HG02981 (cell line): Measurements from ENCODE around the gene JUP.

Experiments
- ATAC-seq: cut with Tn5 transposase; IDR thresholded peaks from one replicate; pipeline ENCODE4 v1.9.1; 2021; ENCODE audit warnings: mild to moderate bottlenecking, moderate library complexity; ENCODE audit not compliant: unreplicated experiment

JUP gene

DNA sequence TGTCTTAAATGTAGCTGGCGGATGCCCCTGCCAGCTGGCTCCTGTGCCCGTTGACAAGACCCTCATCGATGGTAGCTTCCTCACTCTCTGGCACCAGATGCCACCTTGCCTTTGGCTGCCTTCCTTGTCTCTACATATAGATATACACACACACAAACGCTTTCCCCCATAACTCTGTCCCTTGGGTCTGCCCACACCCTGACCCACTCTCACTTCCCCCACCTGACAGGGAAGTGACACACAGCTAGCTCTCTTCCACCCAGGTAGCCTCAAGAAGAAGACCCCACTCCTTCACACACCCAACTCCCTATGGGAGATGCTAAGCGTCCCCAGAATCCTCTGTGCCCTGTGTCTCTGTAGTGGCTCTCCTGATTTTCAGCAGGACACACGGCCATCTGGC, 25.6 kb downstream of the JUP start:
- no peak for ATAC-seq

DNA sequence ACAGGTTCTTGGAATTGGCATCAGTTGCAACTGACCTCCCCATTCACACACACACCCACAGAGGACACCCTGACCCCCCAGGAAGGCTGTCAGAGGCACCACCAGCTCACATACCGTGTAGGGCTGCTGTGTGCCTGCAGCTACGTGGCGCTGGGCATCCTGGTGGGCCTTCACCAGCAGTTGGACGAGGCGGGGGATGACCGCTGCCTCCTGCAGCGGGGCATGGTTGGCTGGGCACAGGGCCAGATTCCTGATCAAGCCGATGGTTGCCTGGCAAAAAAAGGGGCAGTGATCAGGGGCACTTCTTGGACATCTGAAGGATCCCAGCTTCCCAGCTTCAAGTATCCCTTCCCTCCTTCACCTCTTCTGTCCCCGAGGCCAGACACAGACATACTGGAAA, 27.9 kb downstream of the JUP start:
- ATAC-seq: no peak

DNA sequence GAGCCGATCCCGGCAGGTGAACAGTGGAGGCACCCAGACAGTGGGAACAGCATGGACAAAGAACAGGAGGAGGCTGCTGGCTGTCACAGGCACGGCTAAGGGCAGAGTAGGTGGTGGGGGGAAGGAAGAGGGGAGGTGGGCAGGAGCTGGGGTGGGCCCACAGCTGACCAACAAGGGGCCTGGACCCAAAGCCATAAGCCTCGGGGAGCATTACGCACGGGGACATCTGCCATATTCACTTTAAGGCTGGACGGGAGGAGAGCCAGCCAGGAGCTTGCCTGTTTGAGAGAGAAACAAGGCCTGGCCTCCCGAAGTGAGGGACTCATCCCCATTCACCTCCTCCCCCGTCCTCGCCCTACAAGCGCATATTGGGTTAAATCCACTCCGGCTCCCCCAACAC, 32.4 kb downstream of the JUP start:
- no peak for ATAC-seq

DNA sequence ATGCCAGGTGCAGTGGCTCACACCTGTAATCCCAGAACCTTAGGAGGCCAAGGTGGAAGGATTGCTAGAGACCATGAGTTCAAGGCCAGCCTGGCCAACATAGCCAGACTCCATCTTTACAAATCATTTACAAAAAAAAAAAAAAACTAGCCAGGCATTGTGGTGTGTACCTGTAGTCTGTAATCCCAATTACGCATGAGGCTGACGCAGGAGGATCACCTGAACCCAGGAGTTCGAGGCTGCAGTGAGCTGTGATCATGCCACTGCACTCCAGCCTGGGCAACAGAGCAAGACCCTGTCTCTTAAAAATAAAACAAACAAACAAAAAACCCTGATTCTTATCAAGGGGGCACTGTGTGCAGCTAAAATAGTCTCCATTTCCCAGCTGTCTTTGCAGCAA, 35.2 kb downstream of the JUP start:
- ATAC-seq: no peak

DNA sequence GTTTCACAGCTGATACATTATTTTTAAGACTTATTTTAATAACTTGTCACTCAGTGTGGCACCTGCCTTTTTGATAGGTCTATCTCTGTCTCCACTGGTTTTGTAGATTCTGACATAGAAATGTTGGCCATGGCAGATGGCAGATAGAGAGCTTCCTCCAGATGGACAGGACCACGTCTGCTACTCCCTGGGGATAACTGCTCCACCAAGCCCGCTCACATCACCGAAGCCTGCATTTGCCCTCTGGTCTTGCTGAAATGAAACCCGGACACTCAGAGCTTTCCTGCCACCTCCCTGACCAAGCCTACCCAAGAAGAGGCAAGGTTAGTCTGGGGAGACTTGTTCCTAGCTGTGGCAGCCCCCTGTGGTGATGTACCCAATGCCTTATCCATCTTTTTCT, 35.6 kb downstream of the JUP start:
- no peak for ATAC-seq

DNA sequence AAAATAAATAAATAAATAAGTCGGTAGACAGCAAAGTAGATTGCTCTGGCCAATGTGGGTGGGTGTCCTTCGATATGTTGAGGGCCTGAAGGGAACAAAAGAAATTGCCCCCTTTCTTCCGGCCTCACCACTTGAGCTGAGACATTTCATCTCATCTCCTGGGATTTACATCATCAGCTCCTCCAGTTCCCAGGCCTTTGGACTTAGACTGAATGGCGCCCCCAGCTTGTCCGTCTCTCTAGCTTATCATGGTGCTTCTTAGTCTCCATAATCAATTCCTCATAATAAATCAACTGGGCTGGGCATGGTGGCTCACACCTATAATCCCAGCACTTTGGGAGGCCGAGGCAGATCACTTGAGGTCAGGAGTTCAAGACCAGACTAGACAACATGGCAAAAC, 38.2 kb downstream of the JUP start:
- ATAC-seq: no peak

DNA sequence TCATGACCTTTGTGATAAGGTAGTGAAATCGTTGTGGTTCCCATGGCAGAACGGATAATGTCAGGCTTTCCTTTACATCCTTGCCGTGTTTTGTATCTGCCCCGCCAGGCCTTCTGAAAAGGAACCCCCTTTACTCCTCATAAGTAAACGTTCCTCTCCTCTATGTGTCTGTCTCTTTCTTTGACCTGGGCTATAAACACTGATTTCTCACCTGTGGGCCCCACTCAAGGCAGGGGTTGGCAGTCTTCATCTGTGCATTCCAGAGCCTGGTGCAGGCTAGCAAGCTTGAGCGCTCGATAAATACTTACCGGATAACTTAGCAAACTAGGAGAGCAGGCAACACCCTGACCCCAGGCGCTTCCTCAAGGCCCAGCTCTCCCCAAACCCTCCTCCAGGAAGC, 44.8 kb downstream of the JUP start:
- ATAC-seq: no peak

DNA sequence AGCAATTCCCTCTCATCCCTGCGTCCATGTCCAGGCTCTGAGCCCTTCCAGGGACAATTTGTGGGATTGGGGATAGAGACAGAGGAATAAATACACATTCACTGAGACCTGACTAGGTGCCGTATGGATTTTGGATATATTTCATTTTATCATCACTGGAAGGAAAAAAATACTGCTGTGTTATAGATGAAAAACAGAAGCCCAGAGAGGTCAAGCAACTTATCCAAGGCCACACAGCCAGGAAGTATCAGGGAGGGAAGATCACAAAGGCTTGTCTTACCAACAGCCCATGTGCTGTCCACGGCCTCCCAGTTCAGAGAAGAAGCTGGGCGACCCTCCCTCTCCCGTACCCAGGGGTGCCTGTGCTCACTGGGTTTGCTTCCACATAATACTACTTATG, 46.0 kb downstream of the JUP start:
- ATAC-seq: no peak

DNA sequence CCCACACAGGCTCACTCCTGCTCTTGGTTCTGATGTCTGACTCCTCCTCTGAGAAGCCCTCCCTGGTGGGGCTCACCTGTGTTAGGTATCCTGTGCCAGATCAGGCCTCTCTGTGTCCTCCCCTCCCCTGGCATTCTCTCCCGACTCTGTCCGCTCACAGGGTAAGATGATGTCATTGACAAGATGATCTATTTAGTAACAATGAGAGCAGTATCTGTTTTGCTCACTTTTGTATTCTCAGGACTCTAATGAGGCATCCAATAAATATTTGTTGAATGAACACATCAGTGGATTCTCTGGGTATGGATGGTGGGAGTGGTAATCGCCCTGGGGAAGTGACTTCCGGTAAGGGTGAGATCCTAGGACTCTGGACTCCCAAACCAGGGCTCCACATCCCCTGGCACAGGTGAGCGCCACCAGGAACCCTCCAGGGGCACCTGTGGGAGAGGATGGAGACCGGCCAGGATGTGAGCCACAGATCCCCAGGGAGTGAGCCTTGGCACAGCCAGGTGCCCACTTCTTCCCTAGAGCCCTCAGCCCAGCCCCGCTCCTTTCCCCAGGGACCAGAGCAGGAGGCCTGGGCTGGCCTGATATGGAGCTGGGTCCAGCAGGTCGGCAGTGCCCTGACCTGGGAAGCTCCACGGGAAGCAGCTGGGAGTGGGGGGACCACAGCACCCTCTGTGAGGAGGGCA, 46.7 kb downstream of the JUP start:
- ATAC-seq: no peak

DNA sequence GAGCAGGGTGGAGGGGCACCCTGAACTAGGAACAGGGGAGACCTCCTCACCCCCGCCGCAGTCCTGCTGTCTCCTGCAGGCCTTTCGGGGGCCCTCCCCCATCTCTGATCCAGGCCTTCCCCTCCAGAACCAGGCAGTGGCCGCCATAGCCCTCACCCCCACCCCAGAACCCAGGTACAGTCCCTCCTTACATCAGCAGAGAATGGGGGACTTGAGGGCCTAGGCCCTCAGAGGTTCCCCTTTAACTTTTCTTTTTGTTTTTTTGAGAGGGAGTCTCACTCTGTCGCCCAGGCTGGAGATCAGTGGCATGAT, 47.8 kb downstream of the JUP start:
- ATAC-seq: no peak

DNA sequence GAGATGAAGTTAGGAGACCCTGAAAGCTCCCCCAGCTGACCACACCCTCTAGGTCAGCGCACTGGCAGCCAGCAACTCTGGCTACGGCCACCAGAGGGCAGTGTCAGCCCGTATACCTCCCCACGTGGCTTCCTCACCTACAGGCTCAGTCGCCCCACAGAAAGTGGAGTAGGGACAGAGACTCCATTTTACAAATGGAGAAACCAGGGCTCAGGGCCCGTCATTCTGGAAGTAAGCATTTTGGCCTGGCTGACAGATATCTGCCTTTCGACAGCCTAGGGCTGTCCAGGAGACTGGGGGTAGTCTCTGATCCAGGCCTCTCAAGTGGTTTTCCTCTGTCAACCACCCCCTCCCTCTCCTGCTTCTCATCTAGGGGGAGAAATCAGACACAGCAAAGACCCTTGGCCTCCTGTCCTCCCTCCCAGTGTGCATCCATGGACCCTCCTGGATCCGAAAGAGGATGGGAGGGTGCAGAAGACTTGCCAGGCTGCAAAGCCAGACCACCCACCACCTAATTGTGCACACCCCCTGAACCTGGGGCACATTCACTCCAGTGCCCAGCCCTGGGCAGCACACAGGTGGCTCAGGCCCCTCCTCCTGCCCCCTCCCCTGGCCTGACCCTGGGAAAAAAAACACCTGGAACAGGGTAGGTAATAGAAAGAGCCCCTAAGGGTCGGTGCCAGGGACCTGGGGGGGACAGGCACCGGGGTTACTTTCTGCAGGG, 48.3 kb downstream of the JUP start:
- no peak for ATAC-seq

DNA sequence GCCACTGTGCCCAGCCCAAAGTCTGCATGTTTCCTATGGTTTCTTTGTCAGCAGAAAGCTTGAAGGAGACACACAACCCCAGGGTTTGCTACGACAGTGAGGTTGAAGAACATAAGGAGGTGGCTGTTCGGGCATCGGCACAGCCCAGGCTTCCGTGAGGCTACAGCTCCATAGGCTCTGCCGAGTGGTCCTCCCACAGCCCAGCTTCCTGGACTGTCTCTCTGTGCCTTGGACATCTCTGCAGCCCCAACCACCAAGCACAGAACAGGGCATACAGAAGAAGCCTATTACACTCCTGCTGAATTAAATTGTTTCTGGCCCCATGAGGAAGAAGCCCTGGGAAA, 48.9 kb downstream of the JUP start:
- ATAC-seq: no peak

DNA sequence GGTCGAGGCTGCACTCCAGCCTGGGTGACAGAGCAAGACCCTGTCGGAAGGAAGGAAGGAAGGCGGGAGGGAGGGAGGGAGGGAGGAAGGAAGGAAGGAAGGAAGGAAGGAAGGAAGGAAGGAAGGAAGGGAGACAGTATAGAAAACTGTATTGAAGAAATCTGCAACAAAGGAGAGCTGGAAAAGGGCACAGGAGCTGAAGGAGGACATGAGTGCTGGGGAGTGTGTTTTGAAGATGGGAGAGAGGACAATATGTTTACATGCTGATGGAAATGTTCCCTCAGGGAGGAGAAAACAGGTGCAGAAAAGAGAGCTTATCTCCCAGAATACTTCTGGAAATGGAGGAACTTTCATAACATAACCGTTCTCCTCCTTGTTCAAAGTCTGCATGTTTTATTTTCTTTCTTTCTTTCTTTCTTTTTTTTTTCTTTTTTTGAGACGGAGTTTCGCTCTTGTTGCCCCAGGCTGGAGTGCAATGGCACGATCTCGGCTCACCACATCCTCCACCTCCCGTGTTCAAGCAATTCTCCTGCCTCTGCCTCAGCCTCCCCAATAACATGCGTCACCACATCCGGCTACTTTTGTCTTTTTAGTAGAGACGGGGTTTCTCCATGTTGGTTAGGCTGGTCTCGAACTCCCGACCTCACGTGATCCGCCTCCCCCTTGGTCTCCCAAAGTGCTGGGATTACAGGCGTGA, 49.4 kb downstream of the JUP start:
- no peak for ATAC-seq

DNA sequence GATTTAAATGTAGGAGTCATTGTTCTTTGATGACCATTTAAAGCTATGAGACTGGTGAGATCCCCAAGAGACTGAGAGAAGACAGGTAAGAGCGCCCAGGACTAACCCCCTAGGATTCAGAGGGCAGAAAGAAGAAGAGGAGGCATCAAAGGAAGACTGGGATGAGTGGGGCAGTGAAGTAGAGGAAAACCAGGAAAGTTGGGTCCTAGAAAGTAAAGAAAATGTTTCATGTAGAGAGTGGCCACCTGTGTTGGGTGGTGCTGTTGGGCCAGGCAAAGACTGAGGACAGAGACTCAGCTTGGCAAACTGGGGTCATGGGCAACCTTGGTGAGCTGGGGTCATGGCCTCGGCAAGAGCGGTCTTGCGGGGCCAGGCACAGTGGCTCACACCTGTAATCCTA, 50.8 kb downstream of the JUP start:
- ATAC-seq: no peak

DNA sequence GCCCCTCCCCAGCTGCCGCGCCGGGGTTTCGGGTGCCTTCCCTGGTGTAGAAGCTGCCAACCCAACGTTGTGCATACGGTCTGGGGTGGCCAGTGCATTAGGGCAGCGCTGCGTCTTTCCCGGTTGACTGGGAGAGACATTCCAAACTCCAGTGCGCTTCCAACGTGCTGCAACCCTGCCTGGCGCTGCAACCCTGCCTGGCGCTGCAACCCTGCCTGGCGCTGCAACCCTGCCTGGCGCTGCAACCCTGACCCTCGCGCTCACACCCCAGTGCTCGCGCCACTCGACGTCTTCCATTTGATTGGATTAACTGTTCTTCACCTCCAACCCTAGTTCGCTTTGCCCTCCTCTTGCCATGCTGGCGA, 51.6 kb downstream of the JUP start:
- no peak for ATAC-seq

DNA sequence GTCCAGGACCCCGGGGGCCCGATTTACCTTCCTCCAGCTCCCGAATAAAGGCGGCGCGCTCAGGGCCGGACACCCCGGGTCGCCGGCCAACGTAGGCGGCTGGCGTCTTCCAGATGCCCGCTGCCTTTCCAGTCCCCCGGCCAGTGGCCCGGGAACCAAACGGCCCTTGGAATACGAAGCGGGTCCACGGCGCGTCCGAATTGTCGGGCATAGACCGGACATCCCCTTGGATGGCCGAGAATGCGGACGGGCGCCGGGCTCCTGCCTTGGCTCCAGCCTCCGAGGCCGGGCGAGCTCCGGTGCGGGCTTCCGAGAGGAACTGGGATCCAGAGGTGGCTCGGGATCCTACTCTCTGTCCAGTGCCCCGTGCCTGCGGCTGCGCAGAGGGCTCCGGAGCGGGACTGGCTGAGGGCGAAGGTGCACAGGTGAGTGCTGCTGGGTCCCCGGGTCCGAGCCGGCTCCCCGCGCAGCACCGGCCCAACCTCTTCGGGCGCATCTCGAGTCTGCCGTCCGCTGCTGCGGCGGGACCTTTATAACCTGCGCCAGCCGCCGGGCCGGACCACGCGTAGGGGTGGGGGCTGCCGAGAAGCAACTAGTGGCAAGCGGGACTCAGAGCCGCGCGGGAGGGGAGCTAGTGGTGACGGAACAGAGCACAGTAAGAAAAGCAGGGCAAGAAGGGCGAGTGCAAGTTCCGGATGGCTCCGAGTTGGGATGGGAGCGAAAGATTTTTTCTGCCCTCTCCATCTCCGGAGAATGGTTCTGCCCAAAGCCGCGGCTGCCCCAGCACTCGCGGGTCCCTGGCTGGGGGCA, 52.2 kb downstream of the JUP start, which contains the start of gene HAP1:
TSS of gene HAP1 (minus strand) at position 505 of the 810 bp plus-strand sequence. CDS start at position 496, 9 bp downstream.
- no peak for ATAC-seq

DNA sequence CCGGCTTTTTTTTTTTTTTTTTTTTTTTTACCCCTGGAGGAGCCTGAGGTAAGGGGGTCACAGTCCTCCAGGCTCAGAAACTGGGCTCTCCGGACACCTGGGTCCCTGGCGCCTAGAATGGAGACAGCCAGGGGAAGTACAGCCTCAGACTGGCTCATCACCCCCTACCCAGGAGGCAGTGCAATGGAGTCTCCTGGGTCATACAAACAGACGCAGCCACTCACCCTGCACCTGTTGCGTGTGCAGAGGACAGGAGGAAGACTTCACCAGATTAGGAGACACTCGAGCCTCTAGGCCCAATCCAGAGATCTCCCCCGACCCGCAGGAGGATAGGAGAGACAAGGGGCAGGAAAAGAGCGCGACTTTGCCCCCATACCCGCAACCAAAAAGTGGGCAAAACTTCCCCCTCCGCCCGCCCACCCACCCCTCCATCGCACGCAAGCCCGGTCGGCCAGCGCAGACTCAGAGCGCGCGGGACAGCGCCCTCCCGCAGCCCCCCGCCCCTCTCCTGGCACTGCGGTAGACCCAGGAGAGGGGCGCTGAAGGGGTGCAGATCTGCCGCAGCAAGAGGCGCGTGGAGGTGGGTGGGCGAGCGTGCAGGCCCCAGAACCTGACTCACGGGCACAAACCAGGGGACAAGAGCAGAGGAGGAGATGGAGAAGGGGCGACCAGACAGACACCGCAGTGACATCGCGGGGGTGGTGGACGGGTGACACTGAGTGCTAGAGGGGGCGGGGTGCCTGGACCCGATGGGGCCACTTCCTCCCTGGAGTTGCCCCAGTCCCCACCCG, 53.0 kb downstream of the JUP start:
- no peak for ATAC-seq

DNA sequence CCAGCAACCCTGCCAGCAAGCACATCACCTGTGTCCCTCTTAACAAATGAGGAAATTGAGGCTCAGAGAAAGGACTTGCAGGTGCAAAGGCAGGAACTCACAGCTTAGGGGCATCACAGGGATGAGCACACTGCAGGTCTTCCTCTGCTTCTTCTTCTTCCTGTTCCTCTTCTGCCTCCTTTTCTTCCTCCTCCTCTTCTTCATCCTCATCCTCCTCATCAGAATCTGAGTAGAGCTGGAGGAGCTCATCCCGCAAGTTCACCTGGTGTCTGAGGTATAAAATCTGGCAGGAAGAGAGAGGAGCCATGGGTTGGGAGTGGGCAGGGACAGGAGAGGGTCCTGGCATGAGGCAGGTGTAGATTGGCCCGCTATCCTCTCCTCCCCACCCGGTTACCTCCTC, 54.7 kb downstream of the JUP start:
- no peak for ATAC-seq

DNA sequence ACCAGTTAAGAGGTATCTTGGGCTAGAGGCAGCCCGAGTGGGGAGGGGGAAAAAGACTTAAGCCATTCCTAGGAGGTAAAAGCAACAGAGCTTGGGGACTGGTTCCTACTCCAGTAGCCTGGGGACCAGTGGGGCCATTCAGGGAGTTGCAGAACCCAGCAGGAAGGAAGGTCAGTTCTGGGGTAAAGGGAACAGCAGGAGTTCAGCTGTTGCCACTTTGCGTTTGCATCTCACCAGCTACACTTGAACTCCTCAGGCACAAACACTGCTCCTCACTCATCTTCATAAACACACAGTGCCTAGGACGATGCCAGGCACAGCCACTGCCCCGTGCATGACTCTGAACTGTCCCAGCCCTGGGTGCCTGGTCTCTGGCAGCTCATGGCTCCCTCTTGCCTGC, 56.0 kb downstream of the JUP start:
- no peak for ATAC-seq

DNA sequence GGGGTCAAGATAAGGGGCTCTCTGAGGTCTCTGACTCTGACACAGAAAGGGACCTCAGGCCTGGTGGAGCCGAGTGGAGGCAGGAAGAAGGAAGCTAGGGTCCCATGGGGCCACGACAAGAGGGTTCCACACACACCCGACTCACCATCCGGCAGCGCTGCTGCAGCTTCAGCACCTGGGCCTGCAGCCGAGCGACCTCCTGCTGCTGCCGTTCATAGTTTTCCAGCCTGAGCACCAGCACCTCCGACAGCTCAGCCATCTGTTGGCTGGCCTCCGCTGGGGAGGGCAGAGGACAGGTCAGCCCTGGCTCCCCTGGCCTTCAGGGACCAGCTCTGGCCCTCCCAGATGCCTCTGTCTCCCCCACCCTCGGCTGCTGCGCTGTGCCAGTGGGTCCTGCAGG, 58.5 kb downstream of the JUP start:
- no peak for ATAC-seq

DNA sequence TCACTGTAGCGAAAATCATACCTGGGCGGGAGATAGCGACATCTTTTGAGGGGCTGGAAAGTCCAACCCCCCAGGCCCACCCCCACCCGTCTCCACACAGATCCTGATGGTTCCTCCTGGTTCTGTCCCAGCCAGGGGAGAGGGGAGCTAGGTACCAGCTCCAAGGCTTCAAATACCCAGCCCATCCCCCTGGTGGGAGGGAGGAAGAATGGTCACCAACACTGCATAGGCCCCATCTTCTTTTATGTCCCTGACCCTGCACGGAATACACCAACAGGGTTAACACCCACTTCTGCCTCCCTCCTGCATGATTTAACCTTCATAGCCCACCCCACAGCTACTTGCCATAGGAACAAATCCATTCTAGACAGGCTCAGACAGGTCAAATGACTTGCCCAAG, 61.4 kb downstream of the JUP start:
- no peak for ATAC-seq
